NB4 (cell line): ENCODE results near the gene QSER1.

ENCODE experiments used
- DNase-seq: peaks from one replicate; pipeline ENCODE4 v3.0.0; 2010; ENCODE audit warnings: low read depth
- H3K4me3 ChIP-seq: one replicate; pipeline ENCODE4 v1.5.1; 2011; ENCODE audit warnings: mild to moderate bottlenecking, low read depth, low read length, moderate library complexity
- CTCF ChIP-seq: IDR thresholded peaks from one replicate; pipeline ENCODE4 v1.5.1; 2012; ENCODE audit warnings: low read depth, low read length
- MAX ChIP-seq: IDR thresholded peaks from 2 replicates; pipeline ENCODE4 v1.6.1; 2011; ENCODE audit warnings: low read depth, low read length
- MYC ChIP-seq: IDR thresholded peaks from 2 replicates; pipeline ENCODE4 v1.6.1; 2011; ENCODE audit warnings: low read depth, low read length
- POLR2A ChIP-seq: IDR thresholded peaks from 2 replicates; pipeline ENCODE4 v1.6.1; 2011; ENCODE audit warnings: mild to moderate bottlenecking; ENCODE audit not compliant: insufficient read length; ENCODE audit errors: extremely low read depth

Gene QSER1

GRCh38 chr11:32888805-32889204 lies 3.8 kb upstream of the QSER1 start:
- no peak for DNase-seq
- TF ChIP-seq MAX (no peak), POLR2A (no peak), CTCF (no peak), MYC (no peak)

GRCh38 chr11:32890843-32891656 lies 1.6 kb upstream of the QSER1 start:
- no peak for TF ChIP-seq POLR2A
- TF ChIP-seq CTCF = no peak
- TF ChIP-seq MYC = no peak
- TF ChIP-seq MAX = no peak
- peak; percentile 22 for DNase-seq
- H3K4me3 ChIP-seq = peak overlapping the region; percentile 70

More at GRCh38 chr11:32888805-32889204, 3.8 kb upstream of the QSER1 start:
- H3K4me3 ChIP-seq = no peak overlapping the region

GRCh38 chr11:32891657-32892354 lies 805 bp upstream of the QSER1 start:
- TF ChIP-seq POLR2A = no peak
- TF ChIP-seq CTCF = no peak
- no peak for TF ChIP-seq MAX
- no peak for TF ChIP-seq MYC
- peak overlapping the region; percentile 70 for H3K4me3 ChIP-seq
- DNase-seq = peak; percentile 51

- no peak for DNase-seq
- peak overlapping the region; percentile 76 for H3K4me3 ChIP-seq
These were observed 407 bp downstream of the QSER1 start for GRCh38 chr11:32893093-32893342.

GRCh38 chr11:32893343-32894148 lies 935 bp downstream of the QSER1 start:
- H3K4me3 ChIP-seq = peak overlapping the region; percentile 76
- peak; percentile 77 for DNase-seq
- TF ChIP-seq POLR2A = no peak
- peak; percentile 19 for TF ChIP-seq CTCF
- 0 out of 2 replicates have a peak, but pooled peaks have one; percentile 6 for TF ChIP-seq MAX
- no peak for TF ChIP-seq MYC

More at GRCh38 chr11:32893093-32893342, 407 bp downstream of the QSER1 start:
- no peak for TF ChIP-seq CTCF
- no peak for TF ChIP-seq MYC
- TF ChIP-seq POLR2A = no peak
- TF ChIP-seq MAX = no peak
